Activated T-cell treated with anti-CD3 and anti-CD28 coated beads, Interleukin-2, amount 50 U/mL, for 24 hours (primary cell): ENCODE results near the gene BMP6.

Source experiments
- DNase-seq: peaks from one replicate; pipeline ENCODE4 v3.0.0-alpha.2; 2020
- H3K27ac Mint-ChIP-seq: 2 replicates; pipeline ENCODE4 v1.8.0; 2020; ENCODE audit warnings: mild to moderate bottlenecking, mixed read lengths
- H3K27me3 Mint-ChIP-seq: 2 replicates; pipeline ENCODE4 v1.8.0; 2020; ENCODE audit warnings: mixed read lengths
- H3K36me3 Mint-ChIP-seq: 2 replicates; pipeline ENCODE4 v1.8.0; 2020; ENCODE audit warnings: low read depth, mixed read lengths
- H3K4me1 Mint-ChIP-seq: 2 replicates; pipeline ENCODE4 v1.8.0; 2020; ENCODE audit warnings: low read depth, mixed read lengths
- H3K4me3 Mint-ChIP-seq: 2 replicates; pipeline ENCODE4 v1.8.0; 2020; ENCODE audit warnings: mild to moderate bottlenecking, moderate library complexity, mixed read lengths
- H3K9me3 Mint-ChIP-seq: 2 replicates; pipeline ENCODE4 v1.8.0; 2020; ENCODE audit warnings: mixed read lengths

BMP6 gene

GRCh38 chr6:7725849-7726415 is at the start of gene BMP6:
Gene BMP6 (plus strand): TSS chr6:7726099. CDS start chr6:7726956, 857 bp downstream.
- DNase-seq, result peak; percentile 72
- Mint-ChIP-seq H3K4me3 (peak within 1 kb of the TSS; percentile 74), H3K27ac (no peak within 1 kb of the TSS), H3K9me3 (no peaks in the 10 kb centered on the region), H3K4me1 (peaks cover 19% of the 10 kb centered on the region), H3K27me3 (peaks cover 89% of the 10 kb centered on the region), H3K36me3 (no peaks in the 10 kb centered on the region)

GRCh38 chr6:7677229-7677628 is 48.7 kb upstream of the BMP6 start:
- Mint-ChIP-seq H3K27me3 (peaks cover 20% of the 10 kb centered on the region), H3K9me3 (no peaks in the 10 kb centered on the region), H3K27ac (no peak overlapping the region), H3K4me1 (no peaks in the 10 kb centered on the region), H3K36me3 (no peaks in the 10 kb centered on the region), H3K4me3 (no peak overlapping the region)
- DNase-seq, result no peak

GRCh38 chr6:7680393-7681075 is 45.4 kb upstream of the BMP6 start:
- no peak for DNase-seq
- Mint-ChIP-seq H3K9me3 (no peaks in the 10 kb centered on the region), H3K4me1 (no peaks in the 10 kb centered on the region), H3K27ac (no peak overlapping the region), H3K27me3 (peaks cover 32% of the 10 kb centered on the region), H3K4me3 (no peak overlapping the region), H3K36me3 (no peaks in the 10 kb centered on the region)

DNA sequence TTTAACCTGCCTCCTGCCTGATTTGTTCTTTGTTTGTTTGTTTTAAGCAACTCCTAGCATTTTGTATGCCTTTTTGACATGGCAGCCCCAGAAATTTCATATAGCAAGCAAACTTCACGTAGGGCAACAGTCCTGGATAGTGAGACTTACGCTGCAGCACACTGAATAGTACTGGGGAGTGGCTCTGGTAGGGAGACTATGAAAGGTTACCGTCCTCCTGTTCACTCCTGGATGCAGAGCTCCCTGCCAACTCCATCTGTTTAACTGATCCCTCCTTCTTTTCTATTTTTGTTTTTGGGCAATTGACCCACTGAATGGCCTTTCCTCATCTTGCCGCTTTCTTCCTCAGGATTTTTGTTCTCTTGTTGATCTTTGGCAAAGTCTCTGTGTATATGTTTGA is 44.5 kb upstream of the BMP6 start:
- peaks cover 32% of the 10 kb centered on the region for H3K27me3 Mint-ChIP-seq
- no peaks in the 10 kb centered on the region for H3K9me3 Mint-ChIP-seq
- H3K4me3 Mint-ChIP-seq, result no peak overlapping the region
- no peaks in the 10 kb centered on the region for H3K36me3 Mint-ChIP-seq
- no peak overlapping the region for H3K27ac Mint-ChIP-seq
- no peaks in the 10 kb centered on the region for H3K4me1 Mint-ChIP-seq
- DNase-seq, result no peak

DNA sequence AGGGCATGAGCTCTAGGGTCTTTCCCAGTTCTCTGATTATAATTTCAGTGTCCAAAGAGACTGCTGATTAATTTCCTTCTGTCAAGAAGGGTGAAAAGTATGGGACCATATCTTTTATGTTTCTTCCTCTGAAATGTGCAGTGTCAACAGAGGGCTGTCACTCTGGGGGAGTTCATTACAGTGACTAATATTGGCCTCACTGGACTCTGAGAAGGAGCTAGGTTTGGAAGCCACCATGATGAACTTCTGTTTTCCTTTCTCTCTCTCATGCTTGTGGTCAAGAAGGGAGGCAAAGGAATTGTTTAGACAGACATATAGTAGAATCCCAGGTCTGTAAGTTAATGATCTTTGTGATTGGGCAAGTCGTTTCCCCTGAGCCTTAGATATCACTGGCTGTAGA is 41.8 kb upstream of the BMP6 start:
- DNase-seq, result no peak
- H3K4me1 Mint-ChIP-seq, result no peaks in the 10 kb centered on the region
- peaks cover 46% of the 10 kb centered on the region for H3K27me3 Mint-ChIP-seq
- no peaks in the 10 kb centered on the region for H3K36me3 Mint-ChIP-seq
- no peaks in the 10 kb centered on the region for H3K9me3 Mint-ChIP-seq
- no peak overlapping the region for H3K27ac Mint-ChIP-seq
- no peak overlapping the region for H3K4me3 Mint-ChIP-seq

- peaks cover 47% of the 10 kb centered on the region for H3K27me3 Mint-ChIP-seq
- H3K9me3 Mint-ChIP-seq, result no peaks in the 10 kb centered on the region
- no peak overlapping the region for H3K4me3 Mint-ChIP-seq
- H3K36me3 Mint-ChIP-seq, result no peaks in the 10 kb centered on the region
- no peak for DNase-seq
- no peaks in the 10 kb centered on the region for H3K4me1 Mint-ChIP-seq
- H3K27ac Mint-ChIP-seq, result no peak overlapping the region
These were observed 41.1 kb upstream of the BMP6 start for GRCh38 chr6:7684843-7685242.

DNA sequence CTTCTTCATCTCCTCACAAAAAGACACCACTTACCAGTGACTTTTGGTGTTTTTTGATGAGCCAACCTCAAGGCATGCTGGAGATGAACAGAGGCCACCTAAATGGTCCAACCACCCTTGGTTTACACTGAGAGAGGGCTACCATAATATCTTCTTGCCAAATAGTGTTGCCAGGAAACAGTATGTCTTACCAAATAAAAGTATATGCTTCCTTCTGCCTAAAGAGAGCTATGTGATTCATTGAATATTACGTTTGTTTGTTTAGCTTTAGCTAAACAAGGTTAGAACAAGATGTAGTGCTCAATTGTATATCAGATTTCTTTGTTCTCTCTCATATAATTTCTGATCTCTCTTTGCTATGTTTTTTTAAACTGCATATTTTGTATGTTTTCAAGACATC is 40.6 kb upstream of the BMP6 start:
- no peaks in the 10 kb centered on the region for H3K36me3 Mint-ChIP-seq
- DNase-seq, result no peak
- H3K4me3 Mint-ChIP-seq, result no peak overlapping the region
- no peaks in the 10 kb centered on the region for H3K4me1 Mint-ChIP-seq
- peaks cover 49% of the 10 kb centered on the region for H3K27me3 Mint-ChIP-seq
- no peak overlapping the region for H3K27ac Mint-ChIP-seq
- H3K9me3 Mint-ChIP-seq, result no peaks in the 10 kb centered on the region

- peaks cover 2% of the 10 kb centered on the region for H3K4me1 Mint-ChIP-seq
- H3K27ac Mint-ChIP-seq, result no peak overlapping the region
- peaks cover 55% of the 10 kb centered on the region for H3K27me3 Mint-ChIP-seq
- no peaks in the 10 kb centered on the region for H3K36me3 Mint-ChIP-seq
- no peaks in the 10 kb centered on the region for H3K9me3 Mint-ChIP-seq
- no peak overlapping the region for H3K4me3 Mint-ChIP-seq
- no peak for DNase-seq
These were observed 38.5 kb upstream of the BMP6 start for GRCh38 chr6:7687145-7688111.

DNA sequence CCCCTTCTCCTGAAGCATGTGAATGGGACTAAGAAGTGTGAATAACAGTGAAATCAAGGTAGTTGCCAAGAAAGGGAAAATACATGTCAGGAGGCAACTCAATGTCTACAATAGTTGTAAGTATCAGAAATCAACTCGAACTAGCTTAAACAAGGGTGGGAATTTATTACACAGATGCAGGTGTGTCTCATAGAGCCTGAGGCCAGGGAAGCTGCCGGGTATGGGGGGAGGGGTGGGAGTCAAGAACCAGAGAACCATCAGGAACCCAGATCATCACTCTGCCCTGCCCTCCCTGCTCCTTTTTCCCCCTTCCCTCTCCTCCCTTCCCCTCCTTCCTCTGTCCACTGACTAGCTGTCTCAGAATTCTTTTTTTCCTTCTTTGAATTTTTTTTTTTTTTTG is 34.9 kb upstream of the BMP6 start:
- Mint-ChIP-seq H3K27ac (no peak overlapping the region), H3K4me1 (peaks cover 2% of the 10 kb centered on the region), H3K36me3 (no peaks in the 10 kb centered on the region), H3K4me3 (no peak overlapping the region), H3K27me3 (peaks cover 41% of the 10 kb centered on the region), H3K9me3 (no peaks in the 10 kb centered on the region)
- no peak for DNase-seq

DNA sequence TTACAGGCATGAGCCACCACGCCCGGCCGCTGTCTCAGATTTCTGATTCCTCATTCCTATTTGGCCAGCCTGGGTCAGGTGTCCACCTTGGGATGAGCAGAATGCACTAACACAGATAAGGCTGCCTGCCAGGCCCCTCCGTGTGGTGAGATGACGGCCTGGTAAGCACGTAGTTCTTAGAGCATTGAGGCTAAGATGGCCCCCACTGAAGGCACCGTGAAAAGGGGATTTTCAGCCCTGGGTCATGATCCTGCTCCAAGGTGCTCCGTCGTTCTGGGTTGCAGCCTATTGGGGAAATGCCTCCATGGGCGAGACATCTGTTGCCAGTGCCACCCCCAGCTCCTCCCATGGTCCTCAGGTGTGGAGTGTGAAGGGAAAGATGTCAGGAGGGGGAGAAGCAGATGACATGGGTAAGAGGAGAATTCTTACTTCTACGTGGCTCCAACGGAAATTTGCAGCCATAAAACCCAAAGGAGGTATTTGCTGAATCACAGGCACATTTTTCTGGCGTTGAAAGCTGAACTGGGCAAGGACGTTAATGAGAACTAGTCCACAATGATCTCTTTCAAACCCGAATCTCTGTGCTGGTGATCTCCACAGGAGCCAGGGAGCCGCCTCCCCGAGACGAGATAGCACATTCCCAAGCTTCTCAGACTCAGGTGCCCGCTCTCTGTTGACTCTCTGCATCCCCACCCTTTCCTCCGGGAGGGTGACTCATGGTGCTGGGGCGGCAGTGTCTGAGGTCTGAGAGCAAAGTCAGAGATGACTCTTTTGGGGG is 34.0 kb upstream of the BMP6 start:
- Mint-ChIP-seq H3K4me1 (peaks cover 2% of the 10 kb centered on the region), H3K27ac (no peak overlapping the region), H3K4me3 (no peak overlapping the region), H3K27me3 (peaks cover 47% of the 10 kb centered on the region), H3K9me3 (no peaks in the 10 kb centered on the region), H3K36me3 (no peaks in the 10 kb centered on the region)
- DNase-seq, result no peak

DNA sequence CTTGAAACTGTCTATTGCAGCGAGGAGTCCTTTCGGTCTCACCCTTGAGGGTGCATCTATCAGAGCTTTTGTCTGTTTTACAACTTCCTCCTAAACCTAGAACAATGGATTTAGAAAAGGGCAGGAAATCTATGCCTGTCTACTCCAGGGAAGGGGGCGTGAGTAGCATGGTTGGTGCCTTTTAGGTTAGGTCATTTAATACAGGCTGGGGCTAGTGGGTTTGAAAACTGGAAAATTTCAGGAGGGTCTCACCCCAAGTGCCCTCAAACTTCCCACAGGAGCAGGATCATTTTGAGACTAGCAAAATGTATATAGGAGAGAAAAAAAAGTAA is 33.5 kb upstream of the BMP6 start:
- DNase-seq, result no peak
- no peaks in the 10 kb centered on the region for H3K9me3 Mint-ChIP-seq
- no peaks in the 10 kb centered on the region for H3K36me3 Mint-ChIP-seq
- H3K27ac Mint-ChIP-seq, result no peak overlapping the region
- peaks cover 5% of the 10 kb centered on the region for H3K4me1 Mint-ChIP-seq
- peaks cover 51% of the 10 kb centered on the region for H3K27me3 Mint-ChIP-seq
- no peak overlapping the region for H3K4me3 Mint-ChIP-seq

GRCh38 chr6:7693827-7694226 is 32.1 kb upstream of the BMP6 start:
- no peak for DNase-seq
- Mint-ChIP-seq H3K27ac (no peak overlapping the region), H3K9me3 (no peaks in the 10 kb centered on the region), H3K36me3 (no peaks in the 10 kb centered on the region), H3K4me1 (peaks cover 16% of the 10 kb centered on the region), H3K4me3 (no peak overlapping the region), H3K27me3 (peaks cover 42% of the 10 kb centered on the region)

GRCh38 chr6:7696061-7696460 is 29.8 kb upstream of the BMP6 start:
- Mint-ChIP-seq H3K9me3 (no peaks in the 10 kb centered on the region), H3K36me3 (no peaks in the 10 kb centered on the region), H3K4me1 (peaks cover 16% of the 10 kb centered on the region), H3K4me3 (no peak overlapping the region), H3K27me3 (peaks cover 28% of the 10 kb centered on the region), H3K27ac (no peak overlapping the region)
- no peak for DNase-seq

DNA sequence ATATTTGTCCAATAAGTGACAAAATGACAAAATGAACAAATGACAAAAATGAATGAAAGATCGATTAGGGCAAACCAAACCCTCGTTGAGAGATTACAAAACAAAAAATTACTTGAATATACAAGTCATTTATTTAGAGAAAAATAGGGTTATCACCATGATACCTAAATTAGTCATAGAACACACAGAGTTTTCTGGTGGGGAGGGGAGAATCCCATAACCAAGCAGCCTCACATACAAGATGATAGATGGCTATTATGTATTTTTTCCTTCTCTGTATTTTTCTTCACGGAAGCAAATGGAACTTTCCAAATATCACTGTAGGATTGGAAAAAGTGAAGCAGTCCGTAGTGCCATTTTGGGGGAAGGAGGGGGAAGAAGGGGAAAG is 28.5 kb upstream of the BMP6 start:
- H3K4me1 Mint-ChIP-seq, result peaks cover 14% of the 10 kb centered on the region
- peaks cover 24% of the 10 kb centered on the region for H3K27me3 Mint-ChIP-seq
- no peaks in the 10 kb centered on the region for H3K9me3 Mint-ChIP-seq
- DNase-seq, result no peak
- H3K36me3 Mint-ChIP-seq, result no peaks in the 10 kb centered on the region
- H3K27ac Mint-ChIP-seq, result peak overlapping the region; percentile 76
- H3K4me3 Mint-ChIP-seq, result no peak overlapping the region
